ENCODE data around the gene TRIM63.

GRCh38 chr1:26003262-26003661, 64.2 kb downstream of the TRIM63 start:
- no peak for TF ChIP-seq CTCF (IDR thresholded peaks at IDR 0.05)
- TF ChIP-seq HDAC2 (IDR thresholded peaks at IDR 0.05) = no peak
- no peak for TF ChIP-seq SREBF2 (IDR thresholded peaks at IDR 0.05)
- TF ChIP-seq BCL3 (IDR thresholded peaks at IDR 0.05) = no peak
- no peak for TF ChIP-seq E2F6 (IDR thresholded peaks at IDR 0.05; ENCODE audit: borderline replicate concordance, low read depth)
- TF ChIP-seq HES2 (IDR thresholded peaks at IDR 0.05) = no peak
- TF ChIP-seq POLR2A (IDR thresholded peaks at IDR 0.05; ENCODE audit: low read length) = no peak
- TF ChIP-seq REST (IDR thresholded peaks at IDR 0.05) = no peak
- TF ChIP-seq ESRRA (IDR thresholded peaks at IDR 0.05; ENCODE audit: borderline replicate concordance, low read length) = no peak
- no peak for TF ChIP-seq MAX (IDR thresholded peaks at IDR 0.05)
- TF ChIP-seq POLR2AphosphoS2 (conservative IDR thresholded peaks at IDR 0.05; ENCODE audit: low read length) = no peak
- TF ChIP-seq MAZ (IDR thresholded peaks at IDR 0.05; ENCODE audit: borderline replicate concordance, low read depth, low read length) = no peak
- TF ChIP-seq CBX2 (IDR thresholded peaks at IDR 0.05; ENCODE audit: borderline replicate concordance, low read depth) = no peak
- no peak for TF ChIP-seq HOXB5 (CRISPR knock-in tag; IDR thresholded peaks at IDR 0.05)
